Activated naive CD4-positive, alpha-beta T cell treated with anti-CD3 and anti-CD28 coated beads for 36 hours (primary cell): ENCODE data around the gene TTC1. TPM values are rescaled to one million over a fixed set of nuclear protein-coding genes. Genes with fewer than 3 reads are reported as not detected.
"Not testable (repeated sequence)": the region's sequence is repeated elsewhere in the genome, so short reads cannot be mapped to it uniquely, and the experiment has no call there.

ENCODE experiments used
- CTCF ChIA-PET: fragments of 350-600 bp; sonication (Branson Sonifier 250); formaldehyde crosslinking; loops from one replicate; lab custom pipeline; 2021; ENCODE audit warnings: antibody characterized with exemption; lab: Charles Lee
- DNase-seq: peaks from one replicate; pipeline ENCODE4 v3.0.0-alpha.2; 2020
- H3K27ac Mint-ChIP-seq: one replicate; pipeline ENCODE4 v1.8.0; 2021; ENCODE audit warnings: mild to moderate bottlenecking, mixed read lengths
- H3K27me3 Mint-ChIP-seq: one replicate; pipeline ENCODE4 v1.8.0; 2021; ENCODE audit warnings: low read depth, mixed read lengths
- H3K36me3 Mint-ChIP-seq: one replicate; pipeline ENCODE4 v1.8.0; 2021; ENCODE audit warnings: low read depth, mixed read lengths
- H3K4me1 Mint-ChIP-seq: one replicate; pipeline ENCODE4 v1.8.0; 2021; ENCODE audit warnings: low read depth, mixed read lengths
- H3K4me3 Mint-ChIP-seq: one replicate; pipeline ENCODE4 v1.8.0; 2021; ENCODE audit warnings: mild to moderate bottlenecking, moderate library complexity, mixed read lengths
- H3K9me3 Mint-ChIP-seq: one replicate; pipeline ENCODE4 v1.8.0; 2021; ENCODE audit warnings: mixed read lengths
- intact Hi-C: fragments of 100-400 bp; cut with micrococcal nuclease; formaldehyde crosslinking; loops from one replicate; pipeline ENCODE4 v1.15.1; 2023
- total RNA-seq, 2 experiments: library from RNA; stranded (reverse); gene quantifications; one replicate each; pipeline ENCODE4 v1.2.3, GENCODE V29; 2021

TTC1 gene
- total RNA-seq, 2 experiments from 2014 or later, result 46.0 to 47.1 TPM

GRCh38 chr5:160048131-160048530, 39.2 kb downstream of the TTC1 start:
- peaks cover 32% of the 10 kb centered on the region for H3K36me3 Mint-ChIP-seq
- H3K27ac Mint-ChIP-seq, result no peak overlapping the region
- H3K4me1 Mint-ChIP-seq, result peaks cover 4% of the 10 kb centered on the region
- H3K9me3 Mint-ChIP-seq, result no peaks in the 10 kb centered on the region
- intact Hi-C loops, result no loop called here
- CTCF ChIA-PET, result interaction anchor here (2.3 kb wide), 1 partner anchor 26 kb away, joined by 7 read pairs; no protein-coding TSS in a partner anchor
- H3K4me3 Mint-ChIP-seq, result no peak overlapping the region
- no peak for DNase-seq
- no peaks in the 10 kb centered on the region for H3K27me3 Mint-ChIP-seq

GRCh38 chr5:160049099-160049498, 40.2 kb downstream of the TTC1 start:
- CTCF ChIA-PET, result interaction anchor here (2.3 kb wide), 1 partner anchor 27 kb away, joined by 7 read pairs; no protein-coding TSS in a partner anchor
- intact Hi-C loops, result no loop called here
- Mint-ChIP-seq H3K36me3 (peaks cover 37% of the 10 kb centered on the region), H3K4me1 (peaks cover 3% of the 10 kb centered on the region), H3K27me3 (no peaks in the 10 kb centered on the region), H3K27ac (no peak overlapping the region), H3K4me3 (no peak overlapping the region), H3K9me3 (no peaks in the 10 kb centered on the region)
- DNase-seq, result no peak

DNA sequence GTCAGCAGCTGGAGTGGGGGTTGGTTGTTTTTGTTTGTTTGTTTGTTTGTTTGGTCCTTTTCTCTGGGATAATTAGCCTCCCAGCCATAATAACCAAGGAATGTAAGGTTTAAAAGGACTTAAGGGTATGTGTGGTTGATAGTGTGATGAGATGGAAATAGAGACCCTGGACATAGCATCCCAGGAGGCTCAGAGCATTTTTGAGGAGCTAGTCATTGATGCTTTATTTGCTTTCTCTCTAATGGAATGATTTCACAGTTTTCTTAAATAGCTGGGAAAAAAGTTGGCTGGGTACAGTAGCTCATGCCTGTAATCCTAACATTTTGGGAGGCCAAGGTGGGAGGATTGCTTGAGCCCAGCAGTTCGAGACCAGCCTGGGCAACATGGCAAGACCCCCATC, 45.1 kb downstream of the TTC1 start:
- CTCF ChIA-PET, result interaction anchor here (0.8 to 1.1 kb wide), 2 partner anchors 11 to 66 kb away, joined by 3 read pairs; no protein-coding TSS in a partner anchor
- no peak overlapping the region for H3K4me3 Mint-ChIP-seq
- no peaks in the 10 kb centered on the region for H3K27me3 Mint-ChIP-seq
- H3K36me3 Mint-ChIP-seq, result peaks cover 49% of the 10 kb centered on the region
- no peaks in the 10 kb centered on the region for H3K9me3 Mint-ChIP-seq
- intact Hi-C loops, result no loop called here
- H3K4me1 Mint-ChIP-seq, result no peaks in the 10 kb centered on the region
- no peak overlapping the region for H3K27ac Mint-ChIP-seq
- DNase-seq, result no peak

DNA sequence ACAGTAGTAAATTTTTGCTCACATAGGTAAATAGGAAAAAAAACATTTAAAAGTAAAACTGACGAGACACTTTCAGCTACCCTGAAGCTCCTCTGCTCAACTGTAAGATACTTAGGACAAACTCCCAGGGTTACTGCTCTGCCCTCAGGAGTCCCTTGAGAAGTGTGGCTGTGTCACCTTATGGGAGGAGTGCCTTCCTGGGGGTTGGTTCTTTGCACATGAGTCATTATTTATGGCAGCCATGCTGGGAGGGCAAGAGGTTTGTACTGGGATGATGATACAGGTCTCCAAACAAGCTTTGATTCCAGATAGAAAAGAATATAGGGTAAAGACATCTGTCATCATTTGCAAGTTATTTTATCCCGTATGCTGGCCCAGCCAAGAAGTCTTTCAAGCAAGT, 45.9 kb downstream of the TTC1 start:
- H3K36me3 Mint-ChIP-seq, result peaks cover 46% of the 10 kb centered on the region
- no peak overlapping the region for H3K4me3 Mint-ChIP-seq
- no peak overlapping the region for H3K27ac Mint-ChIP-seq
- H3K27me3 Mint-ChIP-seq, result no peaks in the 10 kb centered on the region
- intact Hi-C loops, result no loop called here
- H3K4me1 Mint-ChIP-seq, result no peaks in the 10 kb centered on the region
- DNase-seq, result no peak
- H3K9me3 Mint-ChIP-seq, result no peaks in the 10 kb centered on the region
- CTCF ChIA-PET, result interaction anchor here (0.7 to 1.8 kb wide), 2 partner anchors 33 to 347 kb away, joined by 4 read pairs; no protein-coding TSS in a partner anchor

DNA sequence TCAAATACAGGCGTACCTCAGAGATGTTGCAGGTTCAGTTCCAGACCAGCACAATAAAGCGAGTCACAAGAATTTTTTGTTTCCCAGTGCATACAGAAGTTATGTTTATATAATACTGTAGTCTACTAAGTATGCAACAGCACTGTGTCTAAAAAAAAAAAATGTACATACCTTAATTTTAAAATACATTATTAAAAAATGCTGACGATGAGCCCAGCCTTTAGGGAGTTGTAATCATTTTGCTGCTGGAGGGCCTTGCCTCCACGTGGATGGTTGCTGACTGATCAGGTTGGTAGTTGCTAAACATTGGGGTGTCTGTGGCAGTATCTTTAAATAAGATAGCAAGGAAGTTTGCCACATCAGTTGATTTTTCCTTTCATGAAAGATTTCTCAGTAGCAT, 48.3 kb downstream of the TTC1 start:
- intact Hi-C loops, result no loop called here

GRCh38 chr5:160060001-160060400, 51.1 kb downstream of the TTC1 start:
- CTCF ChIA-PET, result no interaction called here
- no peaks in the 10 kb centered on the region for H3K9me3 Mint-ChIP-seq
- H3K36me3 Mint-ChIP-seq, result peaks cover 29% of the 10 kb centered on the region
- intact Hi-C loops, result no loop called here
- H3K27ac Mint-ChIP-seq, result no peak overlapping the region
- DNase-seq, result no peak
- no peaks in the 10 kb centered on the region for H3K4me1 Mint-ChIP-seq
- H3K4me3 Mint-ChIP-seq, result no peak overlapping the region
- H3K27me3 Mint-ChIP-seq, result no peaks in the 10 kb centered on the region

More for the DNA sequence above, 48.3 kb downstream of the TTC1 start:
- CTCF ChIA-PET, result no interaction called here
- Mint-ChIP-seq H3K27me3 (no peaks in the 10 kb centered on the region), H3K4me1 (no peaks in the 10 kb centered on the region), H3K4me3 (no peak overlapping the region), H3K36me3 (peaks cover 38% of the 10 kb centered on the region), H3K9me3 (no peaks in the 10 kb centered on the region), H3K27ac (no peak overlapping the region)
- no peak for DNase-seq

- H3K27me3 Mint-ChIP-seq, result no peaks in the 10 kb centered on the region
- intact Hi-C loops, result no loop called here
- CTCF ChIA-PET, result interaction anchor here (0.8 kb wide), 1 partner anchor 189 kb away, joined by 3 read pairs; no protein-coding TSS in a partner anchor
Measured at GRCh38 chr5:160061770-160062169, 52.8 kb downstream of the TTC1 start.

GRCh38 chr5:160064417-160064810, 55.5 kb downstream of the TTC1 start:
- CTCF ChIA-PET, result interaction anchor here (1.2 kb wide), 1 partner anchor 42 kb away, joined by 3 read pairs; no protein-coding TSS in a partner anchor
- Mint-ChIP-seq H3K4me1 (no peaks in the 10 kb centered on the region), H3K4me3 (no peak overlapping the region), H3K27ac (no peak overlapping the region), H3K36me3 (peaks cover 13% of the 10 kb centered on the region), H3K9me3 (no peaks in the 10 kb centered on the region), H3K27me3 (no peaks in the 10 kb centered on the region)
- DNase-seq, result no peak
- intact Hi-C loops, result no loop called here

More at GRCh38 chr5:160061770-160062169, 52.8 kb downstream of the TTC1 start:
- Mint-ChIP-seq H3K36me3 (peaks cover 24% of the 10 kb centered on the region), H3K4me1 (no peaks in the 10 kb centered on the region), H3K27ac (no peak overlapping the region), H3K9me3 (no peaks in the 10 kb centered on the region), H3K4me3 (no peak overlapping the region)
- no peak for DNase-seq

- CTCF ChIA-PET, result interaction anchor here (0.8 to 1.2 kb wide), 3 partner anchors 11 to 43 kb away, joined by 3 read pairs; no protein-coding TSS in a partner anchor
- Mint-ChIP-seq H3K4me1 (no peaks in the 10 kb centered on the region), H3K36me3 (peaks cover 15% of the 10 kb centered on the region), H3K27me3 (no peaks in the 10 kb centered on the region), H3K9me3 (no peaks in the 10 kb centered on the region), H3K4me3 (no peak overlapping the region), H3K27ac (no peak overlapping the region)
- intact Hi-C loops, result no loop called here
- DNase-seq, result no peak
Measured at GRCh38 chr5:160064995-160065614, 56.2 kb downstream of the TTC1 start.

DNA sequence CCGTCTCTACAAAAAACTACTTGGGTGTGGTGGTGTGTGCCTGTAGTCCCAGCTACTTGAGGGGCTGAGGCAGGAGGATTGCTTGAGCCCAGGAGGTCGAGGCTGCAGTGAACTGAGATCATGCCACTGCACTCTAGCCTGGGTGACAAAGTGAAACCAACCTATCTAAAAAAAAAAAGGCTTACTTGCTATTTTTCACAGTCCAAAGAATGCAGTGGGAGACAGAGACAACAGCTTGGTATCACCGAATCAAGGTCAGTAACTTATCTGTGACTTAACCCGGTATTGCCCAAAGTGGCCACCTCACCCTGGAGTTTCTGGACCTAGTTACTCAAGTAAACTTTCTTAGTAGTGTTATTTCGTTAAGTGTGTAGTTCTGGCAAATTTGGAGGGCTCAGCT, 60.2 kb downstream of the TTC1 start:
- H3K27me3 Mint-ChIP-seq, DNase-seq, H3K4me3 Mint-ChIP-seq, H3K4me1 Mint-ChIP-seq, H3K27ac Mint-ChIP-seq, intact Hi-C loops, H3K9me3 Mint-ChIP-seq: not testable (repeated sequence)
- H3K36me3 Mint-ChIP-seq, result peaks cover 12% of the 10 kb centered on the region
- CTCF ChIA-PET, result interaction anchor here (0.5 to 0.8 kb wide), 2 partner anchors 318 to 1140 kb away, joined by 3 read pairs; no protein-coding TSS in a partner anchor

DNA sequence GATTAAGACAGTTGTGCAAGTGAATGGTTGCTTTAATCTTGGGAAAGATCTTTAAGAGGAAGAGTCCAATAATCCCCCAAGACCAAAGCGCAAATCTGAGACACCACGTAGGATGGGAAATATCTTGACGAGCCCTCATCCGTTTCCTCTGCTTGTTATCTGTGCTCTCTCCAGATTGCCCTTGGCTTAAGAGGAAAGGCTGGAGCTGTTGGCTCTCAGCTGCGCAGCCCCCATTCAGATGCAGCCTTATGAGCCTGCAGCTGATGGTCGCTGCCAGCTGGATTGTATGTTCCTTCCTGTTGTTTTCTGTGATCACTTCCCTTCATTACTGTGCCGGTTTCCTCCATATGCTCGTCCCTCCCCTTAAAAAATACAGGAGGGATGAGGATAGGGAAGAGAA, 62.6 kb downstream of the TTC1 start:
- Mint-ChIP-seq H3K4me1 (no peaks in the 10 kb centered on the region), H3K27ac (no peak overlapping the region), H3K4me3 (no peak overlapping the region), H3K9me3 (no peaks in the 10 kb centered on the region), H3K36me3 (peaks cover 5% of the 10 kb centered on the region), H3K27me3 (no peaks in the 10 kb centered on the region)
- DNase-seq, result no peak
- CTCF ChIA-PET, result interaction anchor here (1.0 kb wide), 1 partner anchor 49 kb away, joined by 4 read pairs; no protein-coding TSS in a partner anchor
- intact Hi-C loops, result no loop called here

DNA sequence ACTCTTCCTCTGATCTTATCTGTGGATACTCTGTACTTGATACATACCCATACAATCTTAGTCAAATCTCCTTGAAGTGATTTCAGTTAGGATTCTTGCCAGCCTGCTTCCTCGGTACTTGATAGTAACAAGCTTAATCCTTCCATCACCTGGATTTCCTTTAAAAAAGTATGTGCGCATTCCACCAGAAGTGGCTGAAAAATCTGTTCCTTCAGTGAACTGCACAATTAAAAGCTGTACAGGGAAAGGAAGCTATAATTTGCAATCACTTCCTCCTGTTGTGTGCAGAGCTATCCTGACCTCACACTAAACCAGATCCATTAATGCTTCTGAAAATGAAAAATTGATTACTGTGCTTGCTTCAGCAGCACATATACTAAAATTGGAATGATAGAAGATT, 63.0 kb downstream of the TTC1 start:
- CTCF ChIA-PET, result interaction anchor here (1.0 to 1.3 kb wide), 2 partner anchors 9 to 50 kb away, joined by 4 read pairs; no protein-coding TSS in a partner anchor
- no peak for DNase-seq
- Mint-ChIP-seq H3K27ac (no peak overlapping the region), H3K9me3 (no peaks in the 10 kb centered on the region), H3K4me1 (no peaks in the 10 kb centered on the region), H3K36me3 (peaks cover 5% of the 10 kb centered on the region), H3K4me3 (no peak overlapping the region), H3K27me3 (no peaks in the 10 kb centered on the region)
- intact Hi-C loops, result no loop called here

- no peaks in the 10 kb centered on the region for H3K27me3 Mint-ChIP-seq
- CTCF ChIA-PET, result interaction anchor here (1.5 kb wide), 1 partner anchor 9 kb away, joined by 3 read pairs; no protein-coding TSS in a partner anchor
- intact Hi-C loops, result no loop called here
- H3K9me3 Mint-ChIP-seq, result no peaks in the 10 kb centered on the region
- no peak overlapping the region for H3K27ac Mint-ChIP-seq
- no peak for DNase-seq
- H3K36me3 Mint-ChIP-seq, result peaks cover 3% of the 10 kb centered on the region
- H3K4me1 Mint-ChIP-seq, result no peaks in the 10 kb centered on the region
- no peak overlapping the region for H3K4me3 Mint-ChIP-seq
Measured at GRCh38 chr5:160075073-160075472, 66.1 kb downstream of the TTC1 start.
